MV-4-11 (cell line): ENCODE measurements around the gene AKAP7.
A peak's percentile ranks its signal among the peaks of the same experiment; 100 is the strongest.
"Not testable (repeated sequence)": the region's sequence is repeated elsewhere in the genome, so short reads cannot be mapped to it uniquely, and the experiment has no call there.

Experiments
- DNase-seq: peaks from one replicate; lab custom pipeline; 2025; lab: John Stamatoyannopoulos, UW

The AKAP7 gene

DNA sequence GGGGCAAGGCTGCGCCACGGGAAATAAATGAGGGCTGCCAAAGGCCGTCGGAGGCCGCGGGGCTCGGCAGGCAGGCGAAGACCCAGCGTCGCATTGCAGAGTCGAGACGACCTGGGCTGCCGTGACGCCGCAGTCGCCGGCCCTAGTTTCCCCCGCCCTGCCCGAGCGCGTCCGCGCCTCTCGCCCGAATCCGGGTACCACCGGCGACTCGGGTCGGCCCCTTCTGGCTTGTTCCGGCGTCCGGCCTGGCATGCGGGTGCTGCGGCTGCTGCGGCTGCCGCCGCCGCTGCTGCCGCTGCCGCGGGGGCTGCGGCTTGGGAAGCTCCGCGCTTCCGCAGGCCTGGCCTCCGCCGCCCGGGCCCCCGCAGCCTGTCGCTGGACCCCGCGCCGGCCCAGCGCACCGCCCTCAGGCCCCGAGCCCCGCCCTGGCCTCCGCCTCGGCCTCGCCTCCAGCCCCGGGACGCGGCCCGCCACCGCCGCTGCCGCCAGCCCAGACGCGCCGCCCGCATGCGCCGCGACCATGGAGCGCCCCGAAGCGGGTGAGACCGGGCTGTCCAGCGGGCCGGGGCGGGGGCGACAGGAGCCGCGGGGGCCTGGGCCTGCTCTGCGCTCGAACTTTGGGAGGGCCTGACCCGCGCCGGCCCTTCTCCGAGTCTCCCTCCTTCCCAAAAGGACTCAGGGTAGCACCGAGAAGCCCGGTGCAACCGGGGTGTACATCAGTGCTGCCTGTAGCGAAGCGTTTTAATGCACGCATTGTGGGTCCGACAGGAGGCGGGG is at the start of gene AKAP7:
AKAP7 (plus strand) TSS at position 224 of the 777 bp plus-strand sequence; CDS start at position 521, 297 bp downstream.
- no peak for DNase-seq

DNA sequence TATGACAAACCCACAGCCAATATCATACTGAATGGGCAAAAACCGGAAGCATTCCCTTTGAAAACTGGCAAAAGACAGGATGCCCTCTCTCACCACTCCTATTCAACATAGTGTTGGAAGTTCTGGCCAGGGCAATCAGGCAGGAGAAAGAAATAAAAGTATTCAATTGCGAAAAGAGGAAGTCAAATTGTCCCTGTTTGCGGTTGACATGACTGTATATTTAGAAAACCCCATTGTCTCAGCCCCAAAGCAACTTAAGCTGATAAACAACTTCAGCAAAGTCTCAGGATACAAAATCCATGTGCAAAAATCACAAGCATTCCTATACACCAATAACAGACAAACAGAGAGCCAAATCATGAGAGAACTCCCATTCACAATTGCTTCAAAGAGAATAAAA is 44.9 kb upstream of the AKAP7 start:
- DNase-seq, result peak; percentile 68

DNA sequence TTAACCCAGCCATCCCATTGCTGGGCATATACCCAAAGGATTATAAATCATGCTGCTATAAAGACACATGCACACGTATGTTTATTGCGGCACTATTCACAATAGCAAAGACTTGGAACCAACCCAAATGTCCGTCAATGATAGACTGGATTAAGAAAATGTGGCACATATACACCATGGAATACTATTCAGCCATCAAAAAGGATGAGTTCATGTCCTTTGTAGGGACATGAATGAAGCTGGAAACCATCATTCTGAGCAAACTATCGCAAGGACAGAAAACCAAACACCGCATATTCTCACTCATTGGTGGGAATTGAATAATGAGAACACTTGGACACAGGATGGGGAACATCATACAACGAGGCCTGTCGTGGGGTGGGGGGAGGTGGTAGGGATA is 43.3 kb upstream of the AKAP7 start:
- DNase-seq, result not testable (repeated sequence)

DNA sequence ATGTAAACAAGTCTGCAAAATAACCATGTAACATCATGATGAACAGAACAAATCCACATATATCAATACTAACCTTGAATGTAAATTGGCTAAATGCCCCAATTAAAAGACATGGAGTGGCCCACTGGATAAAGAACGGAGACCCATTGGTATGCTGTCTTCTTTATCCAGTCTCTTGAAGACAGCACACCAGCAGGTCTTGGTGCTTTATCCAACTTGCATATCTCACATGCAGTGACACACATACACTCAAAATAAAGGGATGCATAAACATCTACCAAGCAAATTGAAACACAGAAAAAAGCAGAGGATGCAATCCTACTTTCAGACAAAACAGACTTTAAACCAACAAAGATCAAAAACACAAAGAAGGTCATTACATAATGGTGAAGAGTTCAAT is 41.9 kb upstream of the AKAP7 start:
- no peak for DNase-seq

DNA sequence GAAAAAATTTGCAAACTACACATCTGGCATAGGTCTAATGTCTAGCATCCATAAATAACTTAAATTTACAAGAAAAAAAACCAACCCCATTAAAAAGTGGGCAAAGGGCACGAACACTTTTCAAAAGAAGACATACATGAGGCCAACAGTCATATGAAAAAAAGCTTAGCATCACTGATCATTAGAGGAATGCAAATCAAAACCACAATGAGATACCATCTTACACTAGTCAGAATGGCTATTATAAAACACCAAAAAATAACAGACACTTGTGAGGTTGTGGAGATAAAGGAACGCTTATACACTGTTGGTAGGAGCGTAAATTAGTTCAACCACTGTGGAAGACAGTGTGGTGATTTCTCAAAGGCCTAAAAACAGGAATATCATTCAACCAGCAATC is 38.5 kb upstream of the AKAP7 start:
- no peak for DNase-seq

GRCh38 chr6:131101911-131102680 is 33.2 kb upstream of the AKAP7 start:
- no peak for DNase-seq

GRCh38 chr6:131103296-131103695 is 32.0 kb upstream of the AKAP7 start:
- no peak for DNase-seq

DNA sequence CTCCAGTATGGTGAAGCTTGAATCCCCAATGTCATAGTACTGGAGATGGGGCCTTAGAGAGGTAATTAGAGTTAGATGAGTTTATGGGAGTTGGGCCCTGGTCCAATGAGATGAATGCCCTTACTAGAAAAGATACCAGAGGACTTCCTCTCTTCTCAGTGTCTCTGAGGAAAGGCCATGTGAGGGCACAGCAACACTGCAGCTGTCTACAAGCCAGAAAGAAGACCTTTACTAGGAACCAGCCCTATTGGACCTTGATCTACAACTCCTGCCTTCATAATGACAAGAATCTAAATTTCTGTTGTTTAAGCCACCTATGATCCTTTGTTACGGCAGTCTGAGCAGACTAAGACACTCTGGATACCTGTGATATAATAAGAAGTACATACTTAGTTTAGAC is 31.4 kb upstream of the AKAP7 start:
- no peak for DNase-seq

DNA sequence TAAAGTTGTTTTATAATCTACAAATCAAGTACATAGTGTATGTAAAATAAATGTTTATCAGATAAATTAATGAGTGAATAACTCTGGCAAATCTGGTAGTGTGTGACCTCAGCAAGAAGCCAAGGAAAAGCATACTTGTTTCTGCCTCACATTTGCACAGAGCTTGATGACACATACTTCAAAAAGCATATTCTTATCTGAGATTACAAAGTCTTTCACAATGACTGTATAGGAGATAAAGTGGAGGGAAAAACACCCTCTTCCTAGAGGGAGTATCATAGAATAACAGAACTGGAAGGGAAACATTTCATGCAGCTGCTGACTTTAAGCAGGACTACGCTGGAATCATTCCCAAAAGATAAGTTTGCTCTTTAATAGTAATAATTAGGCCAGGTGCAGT is 28.1 kb upstream of the AKAP7 start:
- DNase-seq, result no peak

DNA sequence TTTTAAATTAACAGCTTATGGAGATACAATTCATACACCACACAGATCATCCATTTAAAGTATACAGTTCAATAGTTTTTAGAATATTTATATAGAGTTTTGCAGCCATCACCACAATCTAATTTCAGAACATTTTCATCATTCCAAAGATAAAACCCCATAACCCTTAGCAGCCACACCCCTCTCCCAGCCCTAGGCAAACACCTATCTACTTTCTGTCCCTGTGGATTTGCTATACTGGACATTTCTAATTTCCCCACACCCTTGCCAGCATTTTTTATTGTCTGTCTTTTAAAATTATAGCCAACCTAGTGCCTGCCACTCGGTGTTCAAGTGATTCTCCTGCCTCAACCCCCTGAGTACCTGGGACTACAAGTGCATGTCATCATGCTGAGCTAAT is 23.0 kb upstream of the AKAP7 start:
- no peak for DNase-seq

- no peak for DNase-seq
Measured at GRCh38 chr6:131115651-131116050, 19.6 kb upstream of the AKAP7 start.

DNA sequence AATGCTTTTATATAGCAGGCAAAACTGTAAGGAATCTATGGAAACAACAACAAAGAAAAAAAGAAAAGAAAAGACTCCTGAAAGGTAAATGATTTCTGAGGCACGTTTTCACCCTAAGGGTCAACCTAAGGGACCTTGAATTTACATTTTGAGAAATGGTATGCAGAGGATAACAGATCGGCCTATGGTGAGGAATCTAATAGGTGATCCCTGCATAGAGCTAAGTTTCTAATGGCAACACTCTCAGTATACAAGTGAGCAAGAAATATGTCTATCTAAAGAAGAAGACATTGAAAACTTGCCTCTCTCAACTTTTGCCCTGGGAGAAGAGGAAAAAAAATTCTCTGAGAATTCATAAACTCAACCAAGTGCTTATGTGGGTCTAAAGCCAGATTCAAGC is 18.9 kb upstream of the AKAP7 start:
- DNase-seq, result no peak

- DNase-seq, result peak; percentile 33
Measured at GRCh38 chr6:131116755-131117360, 18.4 kb upstream of the AKAP7 start.

- peak; percentile 64 for DNase-seq
Measured at GRCh38 chr6:131117878-131118277, 17.4 kb upstream of the AKAP7 start.

DNA sequence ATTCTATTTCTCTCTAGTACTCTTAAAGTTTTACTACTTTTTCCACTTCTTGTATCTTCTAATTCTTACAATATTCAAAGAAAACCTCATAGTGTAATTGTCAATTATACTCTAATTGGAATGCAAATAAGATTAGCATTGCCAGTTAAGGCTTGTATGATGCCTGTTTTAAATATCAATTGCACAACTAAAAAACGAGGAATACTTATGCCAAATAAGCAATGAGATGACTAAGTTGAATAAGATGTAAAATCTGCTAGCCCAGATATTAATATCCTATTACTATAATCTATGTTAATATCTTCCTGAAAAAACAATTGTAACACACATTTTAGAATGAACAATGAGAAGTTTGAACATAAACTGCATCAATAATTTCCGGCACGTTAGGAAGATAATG is 13.3 kb upstream of the AKAP7 start:
- no peak for DNase-seq

DNA sequence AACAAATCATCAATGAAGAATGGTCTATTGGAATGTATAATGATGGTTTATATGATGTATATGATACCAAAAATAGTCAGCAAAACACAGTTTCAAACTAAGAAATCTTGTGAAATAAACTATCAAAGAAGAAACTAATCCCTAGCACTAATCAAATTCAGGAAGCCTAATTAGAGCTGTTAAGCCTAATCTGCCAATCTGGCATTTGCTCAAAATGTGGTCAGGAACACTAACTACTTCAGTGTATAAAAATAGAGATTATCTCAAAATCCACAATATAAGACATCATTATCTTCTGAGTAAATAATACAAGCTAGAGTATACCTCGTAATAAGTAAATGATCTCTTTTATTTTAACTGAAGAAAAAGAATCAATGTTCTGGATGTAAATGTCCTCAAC is 12.8 kb upstream of the AKAP7 start:
- DNase-seq, result no peak

DNA sequence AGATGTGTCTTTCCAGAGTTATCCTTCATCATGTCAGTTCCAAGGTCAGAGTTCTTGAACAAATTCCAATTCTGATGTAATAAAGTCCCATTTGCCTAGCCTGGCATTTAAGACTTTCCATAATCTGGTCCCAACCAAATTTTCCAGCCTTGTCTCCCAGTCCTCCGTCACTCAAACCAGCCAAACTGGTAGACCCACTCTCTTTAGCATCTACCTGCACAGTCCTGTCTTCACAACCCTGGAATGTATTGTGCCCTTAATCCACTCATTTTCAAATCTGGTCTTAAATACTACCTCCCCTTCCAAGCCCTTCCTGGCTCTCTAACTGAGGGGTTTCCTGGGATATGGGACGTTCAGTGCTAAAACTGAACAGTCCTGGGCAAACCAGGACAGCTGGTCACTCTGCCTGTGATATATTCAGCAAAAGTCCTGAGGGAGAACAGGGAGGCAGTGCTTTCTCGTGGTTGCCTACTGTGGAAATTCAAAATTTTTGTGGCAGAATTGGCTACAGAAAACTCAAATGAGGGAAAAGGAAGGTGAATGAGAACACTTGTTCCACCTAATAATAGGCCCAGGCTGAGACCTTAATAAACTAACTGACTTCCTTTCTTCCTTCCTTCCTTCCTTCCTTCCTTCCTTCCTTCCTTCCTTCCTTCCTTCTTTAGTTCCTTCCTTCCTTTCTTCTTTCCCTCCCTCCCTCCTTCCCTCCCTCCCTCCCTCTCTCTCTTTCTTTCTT is 10.8 kb upstream of the AKAP7 start:
- no peak for DNase-seq

GRCh38 chr6:131125431-131125830 is 9.8 kb upstream of the AKAP7 start:
- no peak for DNase-seq

DNA sequence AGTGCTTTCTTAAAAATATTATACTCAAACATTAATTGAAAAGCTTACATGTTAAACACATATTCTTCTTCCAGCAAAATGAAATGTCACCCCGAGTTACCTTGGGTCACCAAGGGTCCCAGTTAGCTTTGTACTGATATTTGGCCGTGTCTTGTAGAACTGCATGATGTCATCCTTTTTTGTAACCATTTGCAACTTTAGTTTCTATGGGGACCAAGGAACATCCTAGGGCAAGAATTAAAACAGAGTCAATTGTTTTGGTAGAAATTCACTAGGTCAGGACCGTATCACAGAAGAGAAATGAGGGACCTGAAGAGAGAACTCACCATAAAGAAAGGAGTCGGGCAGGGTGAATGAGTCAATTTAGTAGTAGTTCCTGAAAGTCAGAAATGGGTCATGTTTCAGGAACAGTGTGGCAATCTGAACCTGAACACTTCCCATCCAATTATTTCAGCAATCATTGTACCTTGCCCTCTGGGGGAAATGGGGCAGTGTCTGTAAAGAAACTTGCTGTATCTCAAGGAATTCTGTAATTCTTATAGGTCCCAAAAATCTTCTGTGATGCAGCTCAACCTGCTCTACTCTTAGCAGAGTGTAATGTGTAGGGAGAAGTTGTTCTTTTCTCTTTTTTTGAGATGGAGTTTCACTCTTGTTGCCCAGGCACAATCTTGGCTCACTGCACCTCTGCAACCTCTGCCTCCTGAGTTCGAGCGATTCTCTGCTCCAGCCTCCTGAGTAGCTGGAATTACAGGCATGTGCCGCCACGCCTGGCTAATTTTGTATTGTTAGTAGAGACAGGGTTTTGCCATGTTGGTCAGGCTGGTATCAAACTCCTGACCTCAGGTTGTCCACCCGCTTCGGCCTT is 5.3 kb upstream of the AKAP7 start:
- DNase-seq, result peak; percentile 11

DNA sequence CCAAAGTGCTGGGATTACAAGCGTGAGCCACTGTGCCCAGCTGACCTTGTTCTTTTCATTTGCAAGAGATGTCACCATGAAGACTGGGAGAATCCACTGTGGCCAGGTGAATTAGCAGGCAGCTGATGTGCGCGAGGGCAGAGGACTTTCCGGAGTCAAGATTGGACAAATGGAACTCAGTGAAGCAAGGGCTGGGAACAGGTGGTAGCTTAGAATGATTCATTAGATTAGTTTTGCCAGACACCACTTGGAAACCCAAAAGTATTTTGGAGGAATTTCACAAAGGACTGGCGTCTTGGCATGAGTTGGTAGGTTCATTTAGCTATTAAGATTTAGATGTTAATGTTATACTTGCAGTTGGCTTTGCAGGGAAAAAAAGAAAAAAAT is 4.7 kb upstream of the AKAP7 start:
- no peak for DNase-seq

GRCh38 chr6:131132360-131132759 is 2.9 kb upstream of the AKAP7 start:
- DNase-seq, result no peak
